ENCODE measurements around the gene C9orf50.

DNA sequence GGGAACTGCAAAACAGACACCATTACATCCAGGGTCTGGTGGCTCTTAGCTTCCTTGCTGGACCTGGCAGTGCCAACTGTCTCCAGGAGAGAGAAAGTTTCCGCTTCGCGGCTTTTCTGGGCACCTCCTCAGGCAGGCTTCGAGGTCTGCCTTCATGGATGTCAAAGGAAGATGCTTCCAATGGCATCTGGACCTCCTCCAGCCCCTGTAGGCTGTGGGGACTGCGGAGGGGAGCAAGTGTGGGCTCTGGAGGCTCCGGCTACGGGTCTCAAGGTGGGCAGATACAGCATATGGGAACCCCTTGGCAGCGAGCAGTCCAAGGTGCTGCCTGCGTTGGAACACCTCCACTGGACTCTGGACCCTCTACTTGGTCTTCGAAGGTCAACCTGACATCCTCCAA, 6.0 kb downstream of the C9orf50 start:
- TF ChIP-seq GATA2 (IDR thresholded peaks at IDR 0.05; ENCODE audit: low read depth, low read length) (no peak), GATA3 (IDR thresholded peaks at IDR 0.05; ENCODE audit: low read depth, low read length) (no peak)
